ENCODE results near the gene KCNJ8.
"Not testable (repeated sequence)": the region's sequence is repeated elsewhere in the genome, so short reads cannot be mapped to it uniquely, and the experiment has no call there.

The KCNJ8 gene

GRCh38 chr12:21782723-21783122 is 8.2 kb upstream of the KCNJ8 start:
- not testable (repeated sequence) for DNase-seq

GRCh38 chr12:21780786-21781185 is 6.3 kb upstream of the KCNJ8 start:
- DNase-seq = no peak

GRCh38 chr12:21776175-21776574 is 1.7 kb upstream of the KCNJ8 start:
- no peak for DNase-seq

- no peak for DNase-seq
These were observed 771 bp upstream of the KCNJ8 start for GRCh38 chr12:21775133-21775820.

- no peak for DNase-seq
These were observed 700 bp downstream of the KCNJ8 start for GRCh38 chr12:21773806-21774205.

- DNase-seq = peak; percentile 32 to 39
These were observed 1.2 kb downstream of the KCNJ8 start for GRCh38 chr12:21773263-21773741.

- DNase-seq = no peak
These were observed 3.2 kb downstream of the KCNJ8 start for GRCh38 chr12:21771311-21771710.

GRCh38 chr12:21769307-21769706 is 5.2 kb downstream of the KCNJ8 start:
- DNase-seq = no peak

- DNase-seq = no peak
These were observed 8.1 kb downstream of the KCNJ8 start for GRCh38 chr12:21766403-21766802.

GRCh38 chr12:21764950-21765349 is 9.6 kb downstream of the KCNJ8 start:
- DNase-seq = no peak

GRCh38 chr12:21764065-21764464 is 10.4 kb downstream of the KCNJ8 start:
- DNase-seq = no peak

- no peak for DNase-seq
These were observed 11.0 kb downstream of the KCNJ8 start for GRCh38 chr12:21763531-21763930.

- no peak for DNase-seq
These were observed 14.8 kb downstream of the KCNJ8 start for GRCh38 chr12:21759737-21760136.

GRCh38 chr12:21757735-21758134 is 16.8 kb downstream of the KCNJ8 start:
- DNase-seq = no peak

- DNase-seq = no peak
These were observed 17.8 kb downstream of the KCNJ8 start for GRCh38 chr12:21756699-21757098.

GRCh38 chr12:21751517-21751916 is 23.0 kb downstream of the KCNJ8 start:
- no peak for DNase-seq

- DNase-seq = no peak
These were observed 29.2 kb downstream of the KCNJ8 start for GRCh38 chr12:21745258-21745657.

- no peak for DNase-seq
These were observed 43.4 kb downstream of the KCNJ8 start for GRCh38 chr12:21731144-21731543.

- no peak for DNase-seq
These were observed 48.8 kb downstream of the KCNJ8 start for GRCh38 chr12:21725731-21726130.

GRCh38 chr12:21718944-21719650 is 55.4 kb downstream of the KCNJ8 start:
- no peak for DNase-seq

GRCh38 chr12:21718403-21718802 is 56.1 kb downstream of the KCNJ8 start:
- DNase-seq = no peak

- DNase-seq = no peak
These were observed 56.7 kb downstream of the KCNJ8 start for GRCh38 chr12:21717767-21718166.

GRCh38 chr12:21715386-21715785 is 59.1 kb downstream of the KCNJ8 start:
- DNase-seq = no peak
